GM12873 (cell line): Measurements from ENCODE around the gene NOX4.

ENCODE experiments used
- TF ChIP-seq, protein P1 (sequence below): IDR thresholded peaks from 2 replicates; pipeline ENCODE4 v1.5.1; 2012; ENCODE audit warnings: low read depth, mild to moderate bottlenecking, moderate library complexity, low read length, control low read depth; ENCODE audit not compliant: insufficient read depth; ENCODE audit errors: missing control alignments

The NOX4 gene

DNA sequence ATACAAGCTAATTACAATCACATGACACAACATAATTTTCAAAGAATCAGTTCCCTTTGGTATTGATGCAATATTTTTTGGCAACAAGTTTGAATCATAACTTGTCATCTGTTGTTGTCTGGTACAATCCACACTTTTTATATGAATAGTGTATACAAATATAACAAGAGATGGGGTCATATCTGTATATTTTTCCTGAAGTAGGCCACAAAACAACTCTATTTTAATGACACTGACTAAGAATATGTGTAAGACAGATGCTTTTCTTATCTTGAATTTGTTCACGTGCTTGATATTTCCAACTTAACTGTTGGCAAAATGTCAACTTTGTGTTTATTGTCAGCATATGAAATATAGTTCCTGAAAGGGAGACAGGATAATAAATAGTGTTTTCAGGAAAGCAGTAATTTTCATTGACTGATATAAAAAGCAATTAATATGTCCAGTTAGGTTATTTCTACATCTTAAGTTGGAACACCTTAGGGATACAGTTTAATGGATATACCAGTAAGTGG lies 27.9 kb downstream of the NOX4 start:
- TF ChIP-seq, protein P1, sequence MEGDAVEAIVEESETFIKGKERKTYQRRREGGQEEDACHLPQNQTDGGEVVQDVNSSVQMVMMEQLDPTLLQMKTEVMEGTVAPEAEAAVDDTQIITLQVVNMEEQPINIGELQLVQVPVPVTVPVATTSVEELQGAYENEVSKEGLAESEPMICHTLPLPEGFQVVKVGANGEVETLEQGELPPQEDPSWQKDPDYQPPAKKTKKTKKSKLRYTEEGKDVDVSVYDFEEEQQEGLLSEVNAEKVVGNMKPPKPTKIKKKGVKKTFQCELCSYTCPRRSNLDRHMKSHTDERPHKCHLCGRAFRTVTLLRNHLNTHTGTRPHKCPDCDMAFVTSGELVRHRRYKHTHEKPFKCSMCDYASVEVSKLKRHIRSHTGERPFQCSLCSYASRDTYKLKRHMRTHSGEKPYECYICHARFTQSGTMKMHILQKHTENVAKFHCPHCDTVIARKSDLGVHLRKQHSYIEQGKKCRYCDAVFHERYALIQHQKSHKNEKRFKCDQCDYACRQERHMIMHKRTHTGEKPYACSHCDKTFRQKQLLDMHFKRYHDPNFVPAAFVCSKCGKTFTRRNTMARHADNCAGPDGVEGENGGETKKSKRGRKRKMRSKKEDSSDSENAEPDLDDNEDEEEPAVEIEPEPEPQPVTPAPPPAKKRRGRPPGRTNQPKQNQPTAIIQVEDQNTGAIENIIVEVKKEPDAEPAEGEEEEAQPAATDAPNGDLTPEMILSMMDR, result no peak

DNA sequence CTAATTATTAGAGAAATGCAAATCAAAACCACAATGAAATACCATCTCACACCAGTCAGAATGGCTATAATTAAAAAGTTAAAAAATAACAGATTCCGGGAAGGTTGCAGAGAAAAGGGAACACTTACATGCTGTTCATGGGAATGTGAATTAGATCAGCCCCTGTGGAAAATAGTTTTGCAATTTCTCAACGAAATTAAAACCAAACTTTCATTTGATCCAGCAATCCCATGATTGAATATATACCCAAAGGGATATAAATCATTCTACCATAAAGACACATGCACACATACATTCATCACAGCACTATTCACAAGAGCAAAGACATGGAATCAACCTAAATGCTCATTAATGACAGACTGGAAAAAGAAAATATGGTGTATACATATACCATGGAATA lies 32.5 kb downstream of the NOX4 start:
- TF ChIP-seq, protein P1, result no peak

DNA sequence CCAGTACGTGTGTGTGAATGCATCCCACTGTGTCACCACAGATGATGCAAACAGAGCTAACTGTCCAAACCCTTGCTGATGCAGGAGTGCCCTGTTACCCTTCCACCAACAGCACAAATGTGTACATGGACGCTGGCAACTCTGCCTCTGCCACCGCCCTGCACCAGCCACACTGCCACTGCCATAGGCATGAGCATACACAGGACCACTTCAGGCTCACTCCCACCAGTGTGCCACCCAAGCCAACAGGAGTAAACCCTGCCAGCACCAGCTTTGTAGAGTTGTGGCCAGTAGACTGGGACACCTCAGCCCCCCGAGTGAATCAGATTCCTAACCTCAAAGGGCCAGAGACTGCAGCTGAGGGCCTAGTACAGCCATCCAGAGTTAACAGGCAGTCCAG lies 34.0 kb downstream of the NOX4 start:
- TF ChIP-seq, protein P1, result no peak

- TF ChIP-seq, protein P1, result no peak
Observed at GRCh38 chr11:89456681-89457080, 34.5 kb downstream of the NOX4 start.

DNA sequence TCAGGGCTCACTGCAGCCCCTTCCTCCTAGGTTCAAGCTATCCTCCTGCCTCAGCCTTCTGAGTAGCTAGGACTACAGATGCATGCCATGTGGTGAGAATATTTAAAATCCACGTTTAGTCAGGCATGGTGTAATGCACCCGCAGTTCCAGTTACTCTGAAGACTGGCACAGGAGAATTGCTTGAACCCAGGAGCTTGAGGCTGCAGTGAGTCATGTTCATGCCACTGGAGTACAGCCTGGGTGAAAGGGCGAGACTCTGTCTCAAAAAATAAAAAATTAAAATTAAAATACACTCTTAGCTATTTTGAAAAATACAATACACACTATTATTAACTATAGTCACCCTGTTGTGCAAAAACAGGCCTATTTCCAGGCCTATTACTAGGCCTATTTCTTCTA lies 38.4 kb downstream of the NOX4 start:
- TF ChIP-seq, protein P1, result no peak

GRCh38 chr11:89447845-89448244 lies 43.3 kb downstream of the NOX4 start:
- TF ChIP-seq, protein P1, result no peak

DNA sequence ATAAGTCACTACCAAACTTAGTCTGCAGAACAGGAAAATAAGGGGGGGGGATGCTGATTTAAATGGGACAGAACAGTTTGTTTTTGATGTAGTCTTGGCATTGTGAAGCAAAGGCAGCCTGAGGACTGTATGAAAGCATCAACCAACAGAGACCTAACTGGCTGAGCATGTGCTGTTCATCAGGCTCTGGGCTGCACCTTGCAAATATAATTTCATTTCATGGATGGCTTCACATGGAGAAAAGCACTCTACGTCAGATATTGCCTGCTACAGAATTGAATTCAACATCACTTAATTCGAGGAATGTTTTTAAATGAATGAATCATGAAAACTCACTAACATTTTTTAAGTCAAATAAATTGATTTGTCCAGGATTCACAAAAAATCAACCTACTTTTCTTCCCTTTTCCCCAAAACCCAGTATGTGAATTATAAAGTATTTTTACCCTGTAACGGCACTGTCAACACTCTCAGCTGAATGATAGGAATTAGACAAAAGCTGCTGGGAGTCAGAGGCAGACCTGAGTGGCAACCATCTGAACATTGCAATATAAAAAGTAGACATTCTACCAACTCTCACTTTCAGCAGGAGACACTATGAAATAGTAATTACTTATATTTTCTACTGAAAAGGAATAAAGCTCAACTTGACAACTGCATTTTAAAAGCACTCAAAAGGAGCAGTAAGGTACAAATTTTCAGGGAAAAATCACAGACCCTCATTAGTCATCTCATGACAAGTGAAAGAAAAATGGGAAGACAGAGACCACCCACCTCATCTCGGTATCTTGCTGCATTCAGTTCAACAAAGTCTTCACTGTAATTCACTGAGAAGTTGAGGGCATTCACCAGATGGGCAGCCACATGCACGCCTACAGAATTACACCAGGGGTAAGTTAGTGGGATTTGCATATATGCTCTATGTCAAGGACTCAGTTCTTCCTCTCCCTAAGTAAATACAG lies 47.5 kb downstream of the NOX4 start:
- TF ChIP-seq, protein P1, result no peak
